H1 (cell line): ENCODE results near the gene USH2A. TPM values are rescaled to one million over a fixed set of nuclear protein-coding genes. Genes with fewer than 3 reads are reported as not detected.

Source experiments
- CTCF ChIA-PET: fragments of 300-600 bp; sonication (Branson Sonifier 250); formaldehyde crosslinking; loops from one replicate; lab custom pipeline; 2021; ENCODE audit not compliant: partially characterized antibody; lab: Charles Lee
- POLR2A ChIA-PET: fragments of 300-600 bp; sonication (Branson Sonifier 250); formaldehyde crosslinking; loops from one replicate; lab custom pipeline; 2021; ENCODE audit warnings: inconsistent platforms; ENCODE audit not compliant: partially characterized antibody; lab: Charles Lee
- DNase-seq, 2 experiments: peaks; one replicate each; pipeline versions ENCODE4 v3.0.0 to v3.0.0-alpha.2; 2010 to 2022; ENCODE audit warnings: low spot score in 2 of 2, low read depth in 1 of 2, mixed read lengths in 1 of 2
- FAIRE-seq: peaks from 2 replicates; lab custom pipeline; 2011; peaks lifted over from hg19 to GRCh38; lab: Jason Lieb, UNC
- H2AFZ ChIP-seq: 2 replicates; pipeline ENCODE4 v1.8.1; 2012; ENCODE audit warnings: low read length, inconsistent platforms
- H2AK5ac ChIP-seq: 2 replicates; pipeline ENCODE4 v1.6.1; 2013; ENCODE audit warnings: low read depth, low read length
- H2BK120ac ChIP-seq: replicated peaks from 2 replicates; pipeline ENCODE3; 2013; ENCODE audit warnings: low read depth, low read length, inconsistent platforms
- H2BK12ac ChIP-seq: 2 replicates; pipeline ENCODE4 v1.6.1; 2013; ENCODE audit warnings: low read depth, low read length
- H2BK15ac ChIP-seq: 2 replicates; pipeline ENCODE4 v1.6.1; 2013; ENCODE audit warnings: low read length
- H2BK20ac ChIP-seq: 2 replicates; pipeline ENCODE4 v1.6.1; 2013; ENCODE audit warnings: low read length
- H2BK5ac ChIP-seq: 2 replicates; pipeline ENCODE4 v1.6.1; 2013; ENCODE audit warnings: low read depth, low read length
- H3K14ac ChIP-seq: 2 replicates; pipeline ENCODE4 v1.6.1; 2013; ENCODE audit warnings: inconsistent platforms; ENCODE audit not compliant: insufficient read length
- H3K18ac ChIP-seq: 2 replicates; pipeline ENCODE4 v1.6.1; 2013; ENCODE audit warnings: low read length; ENCODE audit errors: extremely low read depth
- H3K23ac ChIP-seq: 2 replicates; pipeline ENCODE4 v1.6.1; 2013; ENCODE audit warnings: inconsistent platforms; ENCODE audit not compliant: insufficient read length
- H3K23me2 ChIP-seq: 2 replicates; pipeline ENCODE4 v1.6.1; 2013; ENCODE audit warnings: low read depth, low read length
- H3K27ac ChIP-seq: 2 replicates; pipeline ENCODE4 v1.6.1; 2011; ENCODE audit warnings: low read depth, low read length, inconsistent platforms
- H3K27me3 ChIP-seq, 4 experiments: replicated peaks in 1 of 4; 1 replicate in 1 of 4; 2 replicates in 3 of 4; pipeline versions ENCODE4 v1.6.1 to v1.8.1; 2011 to 2013; ENCODE audit warnings: low read length in 3 of 4, mild to moderate bottlenecking in 3 of 4, inconsistent platforms in 2 of 4, mixed read lengths in 2 of 4, moderate library complexity in 1 of 4; ENCODE audit not compliant: control insufficient read depth in 3 of 4, insufficient read depth in 3 of 4; ENCODE audit errors: extremely low read depth in 1 of 4
- H3K36me3 ChIP-seq, 4 experiments: 2 replicates each; pipeline versions ENCODE4 v1.6.1 to v1.8.1; 2011 to 2013; ENCODE audit warnings: mild to moderate bottlenecking in 4 of 4, low read length in 3 of 4, moderate library complexity in 2 of 4, control low read depth in 1 of 4, inconsistent platforms in 1 of 4; ENCODE audit not compliant: insufficient read depth in 4 of 4, control insufficient read depth in 2 of 4
- H3K4ac ChIP-seq: replicated peaks from 2 replicates; pipeline ENCODE3; 2013; ENCODE audit warnings: low read length, low read depth, mixed read lengths, inconsistent platforms; ENCODE audit not compliant: insufficient read length
- H3K4me1 ChIP-seq, 4 experiments: replicated peaks in 1 of 4; 1 replicate in 1 of 4; 2 replicates in 3 of 4; pipeline versions ENCODE4 v1.6.1 to v1.8.1; 2011 to 2013; ENCODE audit warnings: low read length in 3 of 4, inconsistent platforms in 2 of 4, mixed read lengths in 1 of 4; ENCODE audit not compliant: insufficient read depth in 4 of 4, control insufficient read depth in 3 of 4
- H3K4me2 ChIP-seq, 2 experiments: 2 replicates each; pipeline versions ENCODE4 v1.6.1 to v1.8.1; 2011 to 2013; ENCODE audit warnings: low read depth in 2 of 2, low read length in 2 of 2, control low read depth in 1 of 2, inconsistent platforms in 1 of 2, mild to moderate bottlenecking in 1 of 2; ENCODE audit not compliant: insufficient read depth in 1 of 2
- H3K4me3 ChIP-seq, 4 experiments: fragments of 200-600, 300-600 bp in 1 of 4; sonication (generic), shearing (Covaris generic), sonication (Bioruptor Twin) in 1 of 4; 2 replicates each; pipeline versions ENCODE4 v1.5.1 to v1.8.1; 2011 to 2016; ENCODE audit warnings: low read length in 4 of 4, low read depth in 3 of 4, control low read depth in 2 of 4, inconsistent platforms in 2 of 4, mild to moderate bottlenecking in 2 of 4, mixed read lengths in 1 of 4, moderate library complexity in 1 of 4; ENCODE audit not compliant: insufficient read depth in 2 of 4; ENCODE audit errors: extremely low read depth in 1 of 4
- H3K56ac ChIP-seq: replicated peaks from 2 replicates; pipeline ENCODE3; 2013; ENCODE audit warnings: low read depth, mild to moderate bottlenecking, mixed read lengths, low read length, inconsistent platforms; ENCODE audit not compliant: insufficient read length
- H3K79me1 ChIP-seq: 2 replicates; pipeline ENCODE4 v1.6.1; 2013; ENCODE audit warnings: low read depth, low read length, control low read depth
- H3K79me2 ChIP-seq, 2 experiments: 2 replicates each; pipeline versions ENCODE4 v1.6.1 to v1.8.1; 2012 to 2013; ENCODE audit warnings: low read length in 2 of 2, mild to moderate bottlenecking in 2 of 2, inconsistent platforms in 1 of 2; ENCODE audit not compliant: insufficient read depth in 2 of 2, control insufficient read depth in 1 of 2
- H3K9ac ChIP-seq, 4 experiments: replicated peaks in 1 of 4; 1 replicate in 1 of 4; 2 replicates in 3 of 4; pipeline versions ENCODE4 v1.6.1 to v1.8.1; 2011 to 2013; ENCODE audit warnings: low read depth in 3 of 4, low read length in 3 of 4, control low read depth in 2 of 4, mild to moderate bottlenecking in 2 of 4, moderate library complexity in 2 of 4, inconsistent platforms in 1 of 4; ENCODE audit errors: extremely low read depth in 1 of 4
- H3K9me3 ChIP-seq, 2 experiments: 2 replicates each; pipeline versions ENCODE4 v1.6.1 to v1.8.1; 2012 to 2013; ENCODE audit warnings: mild to moderate bottlenecking in 2 of 2, moderate library complexity in 2 of 2, control low read depth in 1 of 2, inconsistent platforms in 1 of 2, low read depth in 1 of 2, low read length in 1 of 2, mixed read lengths in 1 of 2; ENCODE audit not compliant: insufficient read depth in 2 of 2
- H4K20me1 ChIP-seq, 2 experiments: replicated peaks in 1 of 2; 2 replicates each; pipeline versions ENCODE3 to v1.8.1; 2011 to 2013; ENCODE audit warnings: inconsistent platforms in 2 of 2, low read length in 2 of 2, mild to moderate bottlenecking in 1 of 2; ENCODE audit not compliant: insufficient read depth in 2 of 2, control insufficient read depth in 1 of 2
- H4K5ac ChIP-seq: 2 replicates; pipeline ENCODE4 v1.6.1; 2013; ENCODE audit warnings: low read length, low read depth, mixed read lengths, inconsistent platforms; ENCODE audit not compliant: insufficient read length
- H4K8ac ChIP-seq: 2 replicates; pipeline ENCODE4 v1.8.0; 2013; ENCODE audit warnings: mild to moderate bottlenecking, moderate library complexity, low read length, inconsistent platforms; ENCODE audit not compliant: insufficient read depth; ENCODE audit errors: extremely low read depth
- H4K91ac ChIP-seq: replicated peaks from 2 replicates; pipeline ENCODE3; 2013; ENCODE audit warnings: low read length, mixed read lengths, inconsistent platforms; ENCODE audit not compliant: insufficient read length
- ASH2L ChIP-seq: fragments of 200-600, 300-600 bp; sonication (generic); IDR thresholded peaks from one replicate; pipeline ENCODE4 v1.7.1; 2017; ENCODE audit warnings: low read length
- BCL11A ChIP-seq, 2 experiments: IDR thresholded peaks; one replicate each; pipeline ENCODE4 v1.6.1; 2011; ENCODE audit warnings: low read depth in 2 of 2, low read length in 2 of 2, mild to moderate bottlenecking in 2 of 2
- CHD2 ChIP-seq: IDR thresholded peaks from 2 replicates; pipeline ENCODE4 v1.6.1; 2012; ENCODE audit warnings: low read length, improper control_type of control experiment
- E2F6 ChIP-seq: IDR thresholded peaks from 2 replicates; pipeline ENCODE4 v1.6.1; 2012; ENCODE audit warnings: inconsistent platforms
- EP300 ChIP-seq, 2 experiments: IDR thresholded peaks; 1 replicate in 1 of 2; 2 replicates in 1 of 2; pipeline ENCODE4 v1.6.1; 2011 to 2012; ENCODE audit warnings: low read depth in 2 of 2, low read length in 2 of 2, mild to moderate bottlenecking in 2 of 2, borderline replicate concordance in 1 of 2, inconsistent platforms in 1 of 2, moderate library complexity in 1 of 2
- EZH2 ChIP-seq: fragments of 200-600 bp; sonication (generic); IDR thresholded peaks from 2 replicates; pipeline ENCODE4 v1.7.1; 2012; ENCODE audit warnings: low read depth, mild to moderate bottlenecking, moderate library complexity, low read length, inconsistent platforms; ENCODE audit not compliant: severe bottlenecking
- KDM1A ChIP-seq: fragments of 200-600, 300-600 bp; sonication (generic); IDR thresholded peaks from 2 replicates; pipeline ENCODE4 v1.7.1; 2016; ENCODE audit warnings: mild to moderate bottlenecking, low read length, borderline replicate concordance
- KDM5A ChIP-seq: fragments of 200-600 bp; IDR thresholded peaks from 2 replicates; pipeline ENCODE4 v1.7.1; 2012; ENCODE audit warnings: mild to moderate bottlenecking, low read length, inconsistent platforms, mixed read lengths
- MAX ChIP-seq: IDR thresholded peaks from 2 replicates; pipeline ENCODE4 v1.6.1; 2012; ENCODE audit warnings: inconsistent platforms
- RAD21 ChIP-seq, 2 experiments: IDR thresholded peaks in 1 of 2; conservative IDR thresholded peaks in 1 of 2; 2 replicates each; pipeline ENCODE4 v1.6.1; 2011; ENCODE audit warnings: low read depth in 2 of 2, low read length in 2 of 2, improper control_type of control experiment in 1 of 2, inconsistent platforms in 1 of 2, mild to moderate bottlenecking in 1 of 2, moderate library complexity in 1 of 2
- SIN3A ChIP-seq, 2 experiments: IDR thresholded peaks in 1 of 2; conservative IDR thresholded peaks in 1 of 2; 2 replicates each; pipeline ENCODE4 v1.6.1; 2011 to 2012; ENCODE audit warnings: low read length in 2 of 2, improper control_type of control experiment in 1 of 2, low read depth in 1 of 2, mild to moderate bottlenecking in 1 of 2
- WGBS, 2 experiments: shearing (Covaris generic) in 1 of 2; methylation state at CpG; one replicate each; pipeline versions ENCODE4 v1.1.6 to v1.1.7; 2013 to 2015; ENCODE audit warnings: low lambda C conversion rate in 2 of 2, mixed read lengths in 2 of 2, inconsistent platforms in 1 of 2, low coverage in 1 of 2, missing lambda C conversion rate in 1 of 2; ENCODE audit not compliant: insufficient replicate concordance in 2 of 2, insufficient coverage in 1 of 2, insufficient read length in 1 of 2; ENCODE audit errors: extremely low coverage in 1 of 2, missing lambda C conversion rate in 1 of 2; 5-methylcytosine and 5-hydroxymethylcytosine counted together
- polyA plus RNA-seq, 7 experiments: library from polyadenylated mRNA; depleted of rRNA in 3 of 7; stranded (reverse) in 5 of 7; unstranded in 2 of 7; fragments of >200 nt in 5 of 7; fragments of 200-250 nt in 2 of 7; gene quantifications; 1 replicate in 5 of 7; 2 replicates in 1 of 7; 4 replicates in 1 of 7; pipeline versions ENCODE4 v1.2.1 to v1.2.3, GENCODE V29; 2011 to 2013; ENCODE audit warnings: missing spikeins in 2 of 7, mixed read lengths in 2 of 7
- total RNA-seq: library from RNA; stranded (reverse); fragmentation: NEBNext Ultra II Directional; extraction: Animal tissue kit (Norgen Biotek cat#: 25700); gene quantifications from 2 replicates; pipeline ENCODE4 v1.2.1, GENCODE V29; 2021

The USH2A gene
- total and polyA plus RNA-seq, 2 of the 8 experiments (the other 6 are each of a cell fraction or from before 2014, with no cell fraction given): 0.02 to 0.17 TPM

- H3K14ac ChIP-seq: no peak overlapping the region
- H3K4me1 ChIP-seq: peaks cover 0 to 1% (median 0%) of the 10 kb centered on the region in 4 experiments; a peak in 2 of 7 replicates
- H3K18ac ChIP-seq: no peak overlapping the region
- H3K79me1 ChIP-seq: no peaks in the 10 kb centered on the region
- H2BK12ac ChIP-seq: no peak overlapping the region
- no peak overlapping the region for H3K4ac ChIP-seq
- ChIA-PET CTCF (no interaction called here), POLR2A (no interaction called here)
- H3K27ac ChIP-seq: no peak overlapping the region
- H3K79me2 ChIP-seq: 0 out of 4 replicates have a peak, but pooled peaks cover 0 to 1% of the 10 kb centered on the region in 2 experiments
- H4K20me1 ChIP-seq: no peaks in the 10 kb centered on the region
- H2AFZ ChIP-seq: no peak overlapping the region
- no peaks in the 10 kb centered on the region for H3K23me2 ChIP-seq
- H2BK120ac ChIP-seq: no peak overlapping the region
- H4K5ac ChIP-seq: no peak overlapping the region
- no peaks in the 10 kb centered on the region for H3K27me3 ChIP-seq
- no peak overlapping the region for H2BK5ac ChIP-seq
- H3K4me2 ChIP-seq: no peak overlapping the region
- H3K9me3 ChIP-seq: no peaks in the 10 kb centered on the region
- no peak overlapping the region for H2BK20ac ChIP-seq
- FAIRE-seq (no peak), DNase-seq (no peak)
- H4K8ac ChIP-seq: no peak overlapping the region
- no peak overlapping the region for H2BK15ac ChIP-seq
- no peak overlapping the region for H3K4me3 ChIP-seq
- no peak overlapping the region for H4K91ac ChIP-seq
- WGBS, 2 experiments: 81% methylated on average over 2 of the region's 2 CpGs; no CpG with 5 or more reads in 1 of the 2 experiments
- no peak overlapping the region for H2AK5ac ChIP-seq
- no peak overlapping the region for H3K23ac ChIP-seq
- H3K9ac ChIP-seq: no peak overlapping the region
- H3K36me3 ChIP-seq: peaks cover 0 to 15% (median 1%) of the 10 kb centered on the region in 4 experiments; a peak in 3 of 8 replicates
- H3K56ac ChIP-seq: no peak overlapping the region
- no peak for TF ChIP-seq BCL11A (IDR thresholded peaks at IDR 0.05; ENCODE audit: low read depth in 2 of 2, low read length in 2 of 2)
- TF ChIP-seq EZH2: no peak
- no peak for TF ChIP-seq MAX
- TF ChIP-seq ASH2L: no peak
- TF ChIP-seq SIN3A (conservative IDR thresholded peaks at IDR 0.05 in 1 of 2, IDR thresholded peaks at IDR 0.05 in 1 of 2; ENCODE audit: low read depth in 1 of 2, low read length in 2 of 2): no peak
- TF ChIP-seq EP300 (IDR thresholded peaks at IDR 0.05; ENCODE audit: borderline replicate concordance in 1 of 2, low read depth in 2 of 2, low read length in 2 of 2): no peak
- no peak for TF ChIP-seq RAD21 (IDR thresholded peaks at IDR 0.05 in 1 of 2, conservative IDR thresholded peaks at IDR 0.05 in 1 of 2; ENCODE audit: low read depth in 2 of 2, low read length in 2 of 2)
- no peak for TF ChIP-seq KDM1A
- no peak for TF ChIP-seq KDM5A
- no peak for TF ChIP-seq E2F6
- TF ChIP-seq CHD2: no peak
These were observed 828.0 kb downstream of the USH2A start for GRCh38 chr1:215595231-215595630.
